ENCODE measurements around the gene MESP2. TPM values are rescaled to one million over a fixed set of nuclear protein-coding genes. Genes with fewer than 3 reads are reported as not detected.

MESP2 gene
- total and polyA plus RNA-seq, 2 of the 13 experiments (the other 11 are each of a cell fraction or from before 2014, with no cell fraction given), result not detected

DNA sequence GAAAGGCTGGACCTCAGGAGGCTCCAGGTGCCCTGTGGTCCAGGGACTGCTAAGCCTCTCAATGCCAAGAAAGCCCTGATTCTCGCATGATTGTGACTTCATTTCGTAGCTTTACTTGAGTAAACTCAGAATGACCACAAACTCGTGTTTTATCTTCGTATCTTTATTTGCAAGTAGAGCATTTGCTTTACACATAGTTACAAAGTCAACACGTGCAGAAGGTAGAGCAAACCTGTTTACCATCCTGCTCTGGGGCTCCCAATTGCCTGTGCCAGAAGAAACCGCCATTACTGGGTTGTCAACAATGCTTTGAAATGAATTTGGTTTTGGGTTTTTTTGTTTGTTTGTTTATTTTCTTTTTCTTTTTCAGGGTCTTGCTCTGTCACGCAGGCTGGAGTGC, 19.2 kb upstream of the MESP2 start (continued):
- TF ChIP-seq RARA (CRISPR knock-in tag; IDR thresholded peaks at IDR 0.05) (0 out of 2 replicates have a peak, but pooled peaks have one; percentile 8), BCL6 (CRISPR knock-in tag; IDR thresholded peaks at IDR 0.05) (peak; percentile 55; the same call in 1 of the 2 replicates), FOXJ3 (CRISPR knock-in tag; IDR thresholded peaks at IDR 0.05; ENCODE audit: borderline replicate concordance) (0 out of 2 replicates have a peak, but pooled peaks have one; percentile 15)
- TF ChIP-seq, protein P1, sequence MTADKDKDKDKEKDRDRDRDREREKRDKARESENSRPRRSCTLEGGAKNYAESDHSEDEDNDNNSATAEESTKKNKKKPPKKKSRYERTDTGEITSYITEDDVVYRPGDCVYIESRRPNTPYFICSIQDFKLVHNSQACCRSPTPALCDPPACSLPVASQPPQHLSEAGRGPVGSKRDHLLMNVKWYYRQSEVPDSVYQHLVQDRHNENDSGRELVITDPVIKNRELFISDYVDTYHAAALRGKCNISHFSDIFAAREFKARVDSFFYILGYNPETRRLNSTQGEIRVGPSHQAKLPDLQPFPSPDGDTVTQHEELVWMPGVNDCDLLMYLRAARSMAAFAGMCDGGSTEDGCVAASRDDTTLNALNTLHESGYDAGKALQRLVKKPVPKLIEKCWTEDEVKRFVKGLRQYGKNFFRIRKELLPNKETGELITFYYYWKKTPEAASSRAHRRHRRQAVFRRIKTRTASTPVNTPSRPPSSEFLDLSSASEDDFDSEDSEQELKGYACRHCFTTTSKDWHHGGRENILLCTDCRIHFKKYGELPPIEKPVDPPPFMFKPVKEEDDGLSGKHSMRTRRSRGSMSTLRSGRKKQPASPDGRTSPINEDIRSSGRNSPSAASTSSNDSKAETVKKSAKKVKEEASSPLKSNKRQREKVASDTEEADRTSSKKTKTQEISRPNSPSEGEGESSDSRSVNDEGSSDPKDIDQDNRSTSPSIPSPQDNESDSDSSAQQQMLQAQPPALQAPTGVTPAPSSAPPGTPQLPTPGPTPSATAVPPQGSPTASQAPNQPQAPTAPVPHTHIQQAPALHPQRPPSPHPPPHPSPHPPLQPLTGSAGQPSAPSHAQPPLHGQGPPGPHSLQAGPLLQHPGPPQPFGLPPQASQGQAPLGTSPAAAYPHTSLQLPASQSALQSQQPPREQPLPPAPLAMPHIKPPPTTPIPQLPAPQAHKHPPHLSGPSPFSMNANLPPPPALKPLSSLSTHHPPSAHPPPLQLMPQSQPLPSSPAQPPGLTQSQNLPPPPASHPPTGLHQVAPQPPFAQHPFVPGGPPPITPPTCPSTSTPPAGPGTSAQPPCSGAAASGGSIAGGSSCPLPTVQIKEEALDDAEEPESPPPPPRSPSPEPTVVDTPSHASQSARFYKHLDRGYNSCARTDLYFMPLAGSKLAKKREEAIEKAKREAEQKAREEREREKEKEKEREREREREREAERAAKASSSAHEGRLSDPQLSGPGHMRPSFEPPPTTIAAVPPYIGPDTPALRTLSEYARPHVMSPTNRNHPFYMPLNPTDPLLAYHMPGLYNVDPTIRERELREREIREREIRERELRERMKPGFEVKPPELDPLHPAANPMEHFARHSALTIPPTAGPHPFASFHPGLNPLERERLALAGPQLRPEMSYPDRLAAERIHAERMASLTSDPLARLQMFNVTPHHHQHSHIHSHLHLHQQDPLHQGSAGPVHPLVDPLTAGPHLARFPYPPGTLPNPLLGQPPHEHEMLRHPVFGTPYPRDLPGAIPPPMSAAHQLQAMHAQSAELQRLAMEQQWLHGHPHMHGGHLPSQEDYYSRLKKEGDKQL (CRISPR knock-in tag; IDR thresholded peaks at IDR 0.05; ENCODE audit: low read depth), result peak; percentile 68; the same call in 1 of the 2 replicates
- TF ChIP-seq, protein P2, sequence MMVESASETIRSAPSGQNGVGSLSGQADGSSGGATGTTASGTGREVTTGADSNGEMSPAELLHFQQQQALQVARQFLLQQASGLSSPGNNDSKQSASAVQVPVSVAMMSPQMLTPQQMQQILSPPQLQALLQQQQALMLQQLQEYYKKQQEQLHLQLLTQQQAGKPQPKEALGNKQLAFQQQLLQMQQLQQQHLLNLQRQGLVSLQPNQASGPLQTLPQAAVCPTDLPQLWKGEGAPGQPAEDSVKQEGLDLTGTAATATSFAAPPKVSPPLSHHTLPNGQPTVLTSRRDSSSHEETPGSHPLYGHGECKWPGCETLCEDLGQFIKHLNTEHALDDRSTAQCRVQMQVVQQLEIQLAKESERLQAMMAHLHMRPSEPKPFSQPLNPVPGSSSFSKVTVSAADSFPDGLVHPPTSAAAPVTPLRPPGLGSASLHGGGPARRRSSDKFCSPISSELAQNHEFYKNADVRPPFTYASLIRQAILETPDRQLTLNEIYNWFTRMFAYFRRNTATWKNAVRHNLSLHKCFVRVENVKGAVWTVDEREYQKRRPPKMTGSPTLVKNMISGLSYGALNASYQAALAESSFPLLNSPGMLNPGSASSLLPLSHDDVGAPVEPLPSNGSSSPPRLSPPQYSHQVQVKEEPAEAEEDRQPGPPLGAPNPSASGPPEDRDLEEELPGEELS (CRISPR knock-in tag; IDR thresholded peaks at IDR 0.05), result peak; percentile 72
- TF ChIP-seq, protein P3, sequence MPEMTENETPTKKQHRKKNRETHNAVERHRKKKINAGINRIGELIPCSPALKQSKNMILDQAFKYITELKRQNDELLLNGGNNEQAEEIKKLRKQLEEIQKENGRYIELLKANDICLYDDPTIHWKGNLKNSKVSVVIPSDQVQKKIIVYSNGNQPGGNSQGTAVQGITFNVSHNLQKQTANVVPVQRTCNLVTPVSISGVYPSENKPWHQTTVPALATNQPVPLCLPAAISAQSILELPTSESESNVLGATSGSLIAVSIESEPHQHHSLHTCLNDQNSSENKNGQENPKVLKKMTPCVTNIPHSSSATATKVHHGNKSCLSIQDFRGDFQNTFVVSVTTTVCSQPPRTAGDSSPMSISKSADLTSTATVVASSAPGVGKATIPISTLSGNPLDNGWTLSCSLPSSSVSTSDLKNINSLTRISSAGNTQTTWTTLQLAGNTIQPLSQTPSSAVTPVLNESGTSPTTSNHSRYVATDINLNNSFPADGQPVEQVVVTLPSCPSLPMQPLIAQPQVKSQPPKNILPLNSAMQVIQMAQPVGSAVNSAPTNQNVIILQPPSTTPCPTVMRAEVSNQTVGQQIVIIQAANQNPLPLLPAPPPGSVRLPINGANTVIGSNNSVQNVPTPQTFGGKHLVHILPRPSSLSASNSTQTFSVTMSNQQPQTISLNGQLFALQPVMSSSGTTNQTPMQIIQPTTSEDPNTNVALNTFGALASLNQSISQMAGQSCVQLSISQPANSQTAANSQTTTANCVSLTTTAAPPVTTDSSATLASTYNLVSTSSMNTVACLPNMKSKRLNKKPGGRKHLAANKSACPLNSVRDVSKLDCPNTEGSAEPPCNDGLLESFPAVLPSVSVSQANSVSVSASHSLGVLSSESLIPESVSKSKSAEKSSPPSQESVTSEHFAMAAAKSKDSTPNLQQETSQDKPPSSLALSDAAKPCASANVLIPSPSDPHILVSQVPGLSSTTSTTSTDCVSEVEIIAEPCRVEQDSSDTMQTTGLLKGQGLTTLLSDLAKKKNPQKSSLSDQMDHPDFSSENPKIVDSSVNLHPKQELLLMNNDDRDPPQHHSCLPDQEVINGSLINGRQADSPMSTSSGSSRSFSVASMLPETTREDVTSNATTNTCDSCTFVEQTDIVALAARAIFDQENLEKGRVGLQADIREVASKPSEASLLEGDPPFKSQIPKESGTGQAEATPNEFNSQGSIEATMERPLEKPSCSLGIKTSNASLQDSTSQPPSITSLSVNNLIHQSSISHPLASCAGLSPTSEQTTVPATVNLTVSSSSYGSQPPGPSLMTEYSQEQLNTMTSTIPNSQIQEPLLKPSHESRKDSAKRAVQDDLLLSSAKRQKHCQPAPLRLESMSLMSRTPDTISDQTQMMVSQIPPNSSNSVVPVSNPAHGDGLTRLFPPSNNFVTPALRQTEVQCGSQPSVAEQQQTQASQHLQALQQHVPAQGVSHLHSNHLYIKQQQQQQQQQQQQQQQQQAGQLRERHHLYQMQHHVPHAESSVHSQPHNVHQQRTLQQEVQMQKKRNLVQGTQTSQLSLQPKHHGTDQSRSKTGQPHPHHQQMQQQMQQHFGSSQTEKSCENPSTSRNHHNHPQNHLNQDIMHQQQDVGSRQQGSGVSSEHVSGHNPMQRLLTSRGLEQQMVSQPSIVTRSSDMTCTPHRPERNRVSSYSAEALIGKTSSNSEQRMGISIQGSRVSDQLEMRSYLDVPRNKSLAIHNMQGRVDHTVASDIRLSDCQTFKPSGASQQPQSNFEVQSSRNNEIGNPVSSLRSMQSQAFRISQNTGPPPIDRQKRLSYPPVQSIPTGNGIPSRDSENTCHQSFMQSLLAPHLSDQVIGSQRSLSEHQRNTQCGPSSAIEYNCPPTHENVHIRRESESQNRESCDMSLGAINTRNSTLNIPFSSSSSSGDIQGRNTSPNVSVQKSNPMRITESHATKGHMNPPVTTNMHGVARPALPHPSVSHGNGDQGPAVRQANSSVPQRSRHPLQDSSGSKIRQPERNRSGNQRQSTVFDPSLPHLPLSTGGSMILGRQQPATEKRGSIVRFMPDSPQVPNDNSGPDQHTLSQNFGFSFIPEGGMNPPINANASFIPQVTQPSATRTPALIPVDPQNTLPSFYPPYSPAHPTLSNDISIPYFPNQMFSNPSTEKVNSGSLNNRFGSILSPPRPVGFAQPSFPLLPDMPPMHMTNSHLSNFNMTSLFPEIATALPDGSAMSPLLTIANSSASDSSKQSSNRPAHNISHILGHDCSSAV (CRISPR knock-in tag; IDR thresholded peaks at IDR 0.05; ENCODE audit: borderline replicate concordance), result no peak
- TF ChIP-seq, protein P4, sequence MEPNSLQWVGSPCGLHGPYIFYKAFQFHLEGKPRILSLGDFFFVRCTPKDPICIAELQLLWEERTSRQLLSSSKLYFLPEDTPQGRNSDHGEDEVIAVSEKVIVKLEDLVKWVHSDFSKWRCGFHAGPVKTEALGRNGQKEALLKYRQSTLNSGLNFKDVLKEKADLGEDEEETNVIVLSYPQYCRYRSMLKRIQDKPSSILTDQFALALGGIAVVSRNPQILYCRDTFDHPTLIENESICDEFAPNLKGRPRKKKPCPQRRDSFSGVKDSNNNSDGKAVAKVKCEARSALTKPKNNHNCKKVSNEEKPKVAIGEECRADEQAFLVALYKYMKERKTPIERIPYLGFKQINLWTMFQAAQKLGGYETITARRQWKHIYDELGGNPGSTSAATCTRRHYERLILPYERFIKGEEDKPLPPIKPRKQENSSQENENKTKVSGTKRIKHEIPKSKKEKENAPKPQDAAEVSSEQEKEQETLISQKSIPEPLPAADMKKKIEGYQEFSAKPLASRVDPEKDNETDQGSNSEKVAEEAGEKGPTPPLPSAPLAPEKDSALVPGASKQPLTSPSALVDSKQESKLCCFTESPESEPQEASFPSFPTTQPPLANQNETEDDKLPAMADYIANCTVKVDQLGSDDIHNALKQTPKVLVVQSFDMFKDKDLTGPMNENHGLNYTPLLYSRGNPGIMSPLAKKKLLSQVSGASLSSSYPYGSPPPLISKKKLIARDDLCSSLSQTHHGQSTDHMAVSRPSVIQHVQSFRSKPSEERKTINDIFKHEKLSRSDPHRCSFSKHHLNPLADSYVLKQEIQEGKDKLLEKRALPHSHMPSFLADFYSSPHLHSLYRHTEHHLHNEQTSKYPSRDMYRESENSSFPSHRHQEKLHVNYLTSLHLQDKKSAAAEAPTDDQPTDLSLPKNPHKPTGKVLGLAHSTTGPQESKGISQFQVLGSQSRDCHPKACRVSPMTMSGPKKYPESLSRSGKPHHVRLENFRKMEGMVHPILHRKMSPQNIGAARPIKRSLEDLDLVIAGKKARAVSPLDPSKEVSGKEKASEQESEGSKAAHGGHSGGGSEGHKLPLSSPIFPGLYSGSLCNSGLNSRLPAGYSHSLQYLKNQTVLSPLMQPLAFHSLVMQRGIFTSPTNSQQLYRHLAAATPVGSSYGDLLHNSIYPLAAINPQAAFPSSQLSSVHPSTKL (CRISPR knock-in tag; IDR thresholded peaks at IDR 0.05), result 0 out of 2 replicates have a peak, but pooled peaks have one; percentile 11
